IPS-18c (cell line): ENCODE data around the gene SENP5.
"Not testable (repeated sequence)": the region's sequence is repeated elsewhere in the genome, so short reads cannot be mapped to it uniquely, and the experiment has no call there.

ENCODE experiments used
- H3K4me3 ChIP-seq: 2 replicates; pipeline ENCODE4 v1.7.0; 2013; ENCODE audit warnings: low read depth, mild to moderate bottlenecking, low read length, moderate library complexity; ENCODE audit not compliant: insufficient read depth
- H3K9me3 ChIP-seq: one replicate; pipeline ENCODE4 v1.6.1; 2013; ENCODE audit warnings: mild to moderate bottlenecking, low read length, moderate library complexity; ENCODE audit not compliant: control insufficient read depth, insufficient read depth

SENP5 gene

GRCh38 chr3:196867507-196868296 lies at the start of gene SENP5:
TSS of gene SENP5 (plus strand) at chr3:196867920. CDS start at chr3:196885182, 17,262 bp downstream.
- Histone ChIP-seq H3K4me3 (peak within 1 kb of the TSS; percentile 90), H3K9me3 (peaks cover 2% of the 10 kb centered on the region)

GRCh38 chr3:196821806-196822355 lies 45.8 kb upstream of the SENP5 start:
- H3K4me3 ChIP-seq, result no peak overlapping the region
- peaks cover 2% of the 10 kb centered on the region for H3K9me3 ChIP-seq

- not testable (repeated sequence) for H3K9me3 ChIP-seq, H3K4me3 ChIP-seq
Observed at GRCh38 chr3:196829651-196830050, 38.1 kb upstream of the SENP5 start.

GRCh38 chr3:196835086-196835485 lies 32.6 kb upstream of the SENP5 start:
- Histone ChIP-seq H3K9me3 (no peaks in the 10 kb centered on the region), H3K4me3 (no peak overlapping the region)

GRCh38 chr3:196836626-196837025 lies 31.1 kb upstream of the SENP5 start:
- not testable (repeated sequence) for H3K4me3 ChIP-seq, H3K9me3 ChIP-seq

GRCh38 chr3:196837819-196838420 lies 29.8 kb upstream of the SENP5 start:
- no peak overlapping the region for H3K4me3 ChIP-seq
- H3K9me3 ChIP-seq, result peaks cover 4% of the 10 kb centered on the region

- not testable (repeated sequence) for H3K4me3 ChIP-seq, H3K9me3 ChIP-seq
Observed at GRCh38 chr3:196839351-196839750, 28.4 kb upstream of the SENP5 start.

GRCh38 chr3:196842567-196843434 lies 24.9 kb upstream of the SENP5 start:
- Histone ChIP-seq H3K9me3 (peaks cover 4% of the 10 kb centered on the region), H3K4me3 (no peak overlapping the region)

GRCh38 chr3:196843435-196844110 lies 24.1 kb upstream of the SENP5 start:
- Histone ChIP-seq H3K4me3 (no peak overlapping the region), H3K9me3 (peaks cover 8% of the 10 kb centered on the region)

- H3K4me3 ChIP-seq, H3K9me3 ChIP-seq: not testable (repeated sequence)
Observed at GRCh38 chr3:196844235-196845219, 23.2 kb upstream of the SENP5 start.

GRCh38 chr3:196848375-196848774 lies 19.3 kb upstream of the SENP5 start:
- not testable (repeated sequence) for H3K4me3 ChIP-seq, H3K9me3 ChIP-seq

GRCh38 chr3:196849180-196849741 lies 18.5 kb upstream of the SENP5 start:
- peaks cover 6% of the 10 kb centered on the region for H3K9me3 ChIP-seq
- no peak overlapping the region for H3K4me3 ChIP-seq

- not testable (repeated sequence) for H3K4me3 ChIP-seq, H3K9me3 ChIP-seq
Observed at GRCh38 chr3:196863000-196863399, 4.7 kb upstream of the SENP5 start.

- H3K9me3 ChIP-seq, result peaks cover 2% of the 10 kb centered on the region
Observed at GRCh38 chr3:196867155-196867506, 589 bp upstream of the SENP5 start.

GRCh38 chr3:196868297-196868661 lies 559 bp downstream of the SENP5 start:
- Histone ChIP-seq H3K4me3 (peak overlapping the region; percentile 90), H3K9me3 (no peaks in the 10 kb centered on the region)

More at GRCh38 chr3:196867155-196867506, 589 bp upstream of the SENP5 start:
- peak overlapping the region; percentile 44; the same call in 1 of the 2 replicates for H3K4me3 ChIP-seq

GRCh38 chr3:196872316-196872715 lies 4.6 kb downstream of the SENP5 start:
- Histone ChIP-seq H3K9me3 (no peaks in the 10 kb centered on the region), H3K4me3 (no peak overlapping the region)
